ENCODE data around the gene KCTD11. TPM values are rescaled to one million over a fixed set of nuclear protein-coding genes. Genes with fewer than 3 reads are reported as not detected.

Gene KCTD11
- total RNA-seq, 1 experiment from 2014 or later = 5.4 TPM

DNA sequence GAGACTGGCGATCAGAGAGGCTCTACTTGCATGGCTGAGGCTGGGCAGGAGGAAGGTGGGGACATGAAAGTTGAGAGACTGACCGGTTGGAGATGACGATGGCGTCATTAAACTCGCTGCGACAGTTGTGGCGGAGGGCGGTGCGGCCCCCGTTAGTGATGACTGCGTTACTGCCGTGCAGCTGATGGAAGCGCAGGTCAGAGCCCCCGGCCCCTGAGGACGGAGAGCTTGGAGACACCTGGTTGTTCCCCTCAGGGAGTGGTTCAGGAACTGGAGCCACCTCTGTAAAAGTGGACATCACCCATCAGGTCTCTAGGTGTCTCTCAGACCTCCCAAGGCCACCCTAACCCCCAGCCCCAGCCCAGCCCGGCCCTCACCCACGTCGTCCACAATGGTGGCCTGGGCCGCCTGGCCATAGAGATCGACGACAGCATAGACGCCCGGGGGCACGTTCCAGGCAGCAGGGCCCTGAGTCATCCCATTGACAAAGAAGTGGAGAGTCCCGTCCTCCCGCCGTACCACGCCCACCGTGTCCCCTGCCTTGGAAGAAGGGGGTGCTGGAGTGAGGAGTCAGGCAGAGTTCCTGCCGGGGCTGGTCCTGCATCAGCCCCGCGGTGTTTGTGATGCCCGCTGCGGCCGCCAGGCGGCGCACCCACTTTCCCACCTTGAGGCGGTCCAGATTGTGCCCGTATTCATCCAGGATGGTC is 28.1 kb upstream of the KCTD11 start:
- ATAC-seq (peak; percentile 76), DNase-seq (ENCODE audit: low read depth, low spot score) (no peak)
- Histone ChIP-seq H3K4me2 (ENCODE audit: low read length) (no peak overlapping the region), H3K79me2 (ENCODE audit: insufficient read depth, low read length) (peaks cover 20% of the 10 kb centered on the region; the same call in 1 of the 2 replicates), H3K9me3 (ENCODE audit: control insufficient read depth in 1 of 2, insufficient read depth in 1 of 2, low read depth in 1 of 2, low read length in 2 of 2) (no peaks in the 10 kb centered on the region), H3K9me2 (ENCODE audit: insufficient read depth) (no peaks in the 10 kb centered on the region), H2AFZ (ENCODE audit: low read depth, low read length, poor library complexity, severe bottlenecking) (no peak overlapping the region), H4K20me1 (ENCODE audit: insufficient read depth) (no peaks in the 10 kb centered on the region), H3K4me3 (replicated peaks in 1 of 2; ENCODE audit: low read depth in 1 of 2, low read length in 2 of 2) (no peak overlapping the region), H3K27me3 (ENCODE audit: insufficient read depth, low read length) (no peaks in the 10 kb centered on the region), H3K27ac (ENCODE audit: low read depth, low read length) (no peak overlapping the region), H3K36me3 (ENCODE audit: control insufficient read depth in 1 of 2, insufficient read depth in 2 of 2, low read length in 2 of 2) (peaks cover 24 to 52% of the 10 kb centered on the region in 2 experiments; a peak in 3 of 4 replicates), H3K9ac (ENCODE audit: low read length) (no peak overlapping the region), H3K4me1 (ENCODE audit: control insufficient read depth in 1 of 2, insufficient read depth in 2 of 2, low read length in 2 of 2) (peaks cover 0 to 12% of the 10 kb centered on the region in 2 experiments; a peak in 3 of 4 replicates)
- ChIA-PET CTCF (interaction anchor here (1.2 kb wide), 1 partner anchor 21 kb away, joined by 4 read pairs; no protein-coding TSS in a partner anchor), POLR2A (no interaction called here), RAD21 (ENCODE audit: low non-redundant PET in 1 of 2, low total read pairs in 2 of 2, uncharacterized antibody in 2 of 2, unreplicated experiment in 2 of 2) (no interaction called here)
- no peak for TF ChIP-seq POLR2AphosphoS5 (IDR thresholded peaks at IDR 0.05; ENCODE audit: low read depth, low read length)
- no peak for TF ChIP-seq JUND (IDR thresholded peaks at IDR 0.05)
- TF ChIP-seq, protein P1, sequence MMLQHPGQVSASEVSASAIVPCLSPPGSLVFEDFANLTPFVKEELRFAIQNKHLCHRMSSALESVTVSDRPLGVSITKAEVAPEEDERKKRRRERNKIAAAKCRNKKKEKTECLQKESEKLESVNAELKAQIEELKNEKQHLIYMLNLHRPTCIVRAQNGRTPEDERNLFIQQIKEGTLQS (IDR thresholded peaks at IDR 0.05) = no peak
- TF ChIP-seq, protein P2, sequence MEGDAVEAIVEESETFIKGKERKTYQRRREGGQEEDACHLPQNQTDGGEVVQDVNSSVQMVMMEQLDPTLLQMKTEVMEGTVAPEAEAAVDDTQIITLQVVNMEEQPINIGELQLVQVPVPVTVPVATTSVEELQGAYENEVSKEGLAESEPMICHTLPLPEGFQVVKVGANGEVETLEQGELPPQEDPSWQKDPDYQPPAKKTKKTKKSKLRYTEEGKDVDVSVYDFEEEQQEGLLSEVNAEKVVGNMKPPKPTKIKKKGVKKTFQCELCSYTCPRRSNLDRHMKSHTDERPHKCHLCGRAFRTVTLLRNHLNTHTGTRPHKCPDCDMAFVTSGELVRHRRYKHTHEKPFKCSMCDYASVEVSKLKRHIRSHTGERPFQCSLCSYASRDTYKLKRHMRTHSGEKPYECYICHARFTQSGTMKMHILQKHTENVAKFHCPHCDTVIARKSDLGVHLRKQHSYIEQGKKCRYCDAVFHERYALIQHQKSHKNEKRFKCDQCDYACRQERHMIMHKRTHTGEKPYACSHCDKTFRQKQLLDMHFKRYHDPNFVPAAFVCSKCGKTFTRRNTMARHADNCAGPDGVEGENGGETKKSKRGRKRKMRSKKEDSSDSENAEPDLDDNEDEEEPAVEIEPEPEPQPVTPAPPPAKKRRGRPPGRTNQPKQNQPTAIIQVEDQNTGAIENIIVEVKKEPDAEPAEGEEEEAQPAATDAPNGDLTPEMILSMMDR (IDR thresholded peaks at IDR 0.05 in 2 of 3, conservative IDR thresholded peaks at IDR 0.05 in 1 of 3; ENCODE audit: borderline replicate concordance in 1 of 3, insufficient read depth in 1 of 3, low read depth in 2 of 3, low read length in 2 of 3) = peak in 2 of 3 experiments; percentile 91 to 92; a peak in 5 of 6 replicates
- TF ChIP-seq RAD21 (IDR thresholded peaks at IDR 0.05; ENCODE audit: low read depth) = no peak
- no peak for TF ChIP-seq SRF (IDR thresholded peaks at IDR 0.05; ENCODE audit: low read depth)
- no peak for TF ChIP-seq SIN3A (IDR thresholded peaks at IDR 0.05; ENCODE audit: low read depth)
- TF ChIP-seq CBX3 (IDR thresholded peaks at IDR 0.05; ENCODE audit: low read depth) = no peak
- BruUV-seq (replicated peaks) = no TSS peak
- intact Hi-C loops (cut with micrococcal nuclease) = no loop called here
